HG02759 (cell line): ENCODE measurements around the gene RPL26.

ENCODE experiments used
- ATAC-seq: cut with Tn5 transposase; IDR thresholded peaks from one replicate; pipeline ENCODE4 v1.9.1; 2021; ENCODE audit warnings: mild to moderate bottlenecking, moderate library complexity; ENCODE audit not compliant: unreplicated experiment

RPL26 gene

DNA sequence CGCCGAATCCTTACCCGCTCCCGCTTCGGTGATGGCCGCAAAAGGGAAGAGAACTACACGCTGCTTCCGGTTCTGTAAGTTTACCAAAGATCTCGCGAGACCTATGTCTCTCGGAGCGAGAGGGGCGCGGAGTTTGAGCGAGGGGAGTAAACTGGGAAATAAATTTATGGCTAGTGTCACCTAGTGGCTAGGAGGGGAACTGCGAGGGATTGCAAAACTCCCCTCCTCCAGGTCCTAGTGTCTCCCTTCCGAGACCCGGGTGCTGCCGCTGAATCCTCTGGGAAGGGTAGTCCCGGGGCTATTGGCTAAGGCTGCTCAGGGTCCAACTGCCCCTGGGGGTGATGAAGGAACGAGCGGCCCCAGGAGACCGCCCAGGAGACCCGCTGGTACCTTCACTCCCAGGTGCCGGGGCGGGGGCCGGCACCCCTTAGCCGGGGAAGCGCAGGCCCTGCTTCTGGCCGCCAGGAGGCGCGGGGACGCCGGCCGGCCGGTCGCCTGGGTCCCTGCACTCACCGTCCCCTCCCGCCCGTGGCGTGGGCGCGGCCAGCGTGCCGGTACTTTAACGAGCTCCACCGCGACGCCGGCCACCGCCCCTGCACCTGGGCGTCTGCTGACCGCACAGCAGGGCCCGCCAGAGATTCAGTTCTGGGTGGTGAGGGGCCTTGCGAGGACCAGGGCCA, at the start of gene RPL26:
TSS of gene RPL26 (minus strand) at position 51 of the 680 bp plus-strand sequence. CDS start 883 bp downstream, outside the sequence.
- peak; percentile 93 for ATAC-seq

GRCh38 chr17:8430966-8431365, 48.0 kb upstream of the RPL26 start:
- no peak for ATAC-seq

DNA sequence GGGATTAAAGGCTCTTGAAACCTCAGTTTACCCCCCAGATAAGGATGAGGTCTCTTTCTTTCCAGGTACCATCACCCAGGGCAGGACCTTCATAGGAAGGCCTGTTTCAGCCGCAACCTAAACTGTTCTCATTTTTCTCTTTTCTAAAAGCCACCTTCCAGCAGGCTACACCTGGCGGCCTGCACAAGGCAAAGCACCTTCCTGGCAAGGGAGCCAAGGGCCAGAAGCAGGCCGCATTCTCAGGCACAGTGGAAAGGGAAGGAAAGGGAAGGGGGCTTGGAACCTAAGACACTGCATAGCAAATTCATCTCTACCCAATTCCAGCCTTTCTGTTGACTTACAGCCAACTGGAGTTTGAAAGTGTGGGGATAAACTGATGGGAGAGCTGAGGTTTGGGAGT, 43.8 kb upstream of the RPL26 start:
- no peak for ATAC-seq

GRCh38 chr17:8426094-8426720, 43.2 kb upstream of the RPL26 start:
- no peak for ATAC-seq

DNA sequence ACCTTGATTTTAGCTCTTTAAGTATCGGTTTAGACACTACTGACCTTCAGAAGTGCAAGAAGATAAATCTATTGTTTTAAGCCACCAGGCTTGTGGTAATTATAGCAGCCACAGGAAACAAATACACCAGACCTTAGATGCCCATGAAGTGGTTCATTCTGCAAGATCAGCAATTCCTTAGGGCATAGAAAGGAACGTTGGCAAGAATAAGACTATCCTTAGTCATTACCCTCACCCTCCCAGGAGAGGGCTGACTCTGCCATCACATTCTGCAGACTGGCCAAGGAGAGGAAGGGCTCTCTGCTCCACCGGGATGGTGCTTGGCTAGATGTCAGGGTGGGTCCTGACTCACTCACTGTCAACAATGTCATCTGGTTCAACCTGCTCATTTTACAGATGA, 38.6 kb upstream of the RPL26 start:
- ATAC-seq, result no peak

GRCh38 chr17:8420041-8420934, 37.3 kb upstream of the RPL26 start:
- ATAC-seq, result no peak

DNA sequence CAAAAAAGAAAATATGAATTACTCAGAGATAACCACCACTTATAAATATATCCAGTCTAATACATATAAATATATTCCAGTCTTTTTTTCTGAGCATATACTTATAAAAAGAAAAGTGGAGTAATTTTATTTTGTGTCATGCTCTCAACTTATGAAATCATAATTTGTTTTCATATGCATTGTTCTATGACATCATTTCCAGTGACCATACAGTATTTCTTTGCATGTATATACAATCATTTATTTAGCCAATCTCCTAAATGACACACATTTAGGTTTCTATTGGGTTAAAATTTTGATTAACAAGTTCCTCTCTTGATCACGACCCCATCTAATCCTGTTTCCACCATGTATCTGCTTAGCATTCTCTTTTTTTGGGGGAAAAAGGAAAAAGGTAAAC, 36.3 kb upstream of the RPL26 start:
- no peak for ATAC-seq

DNA sequence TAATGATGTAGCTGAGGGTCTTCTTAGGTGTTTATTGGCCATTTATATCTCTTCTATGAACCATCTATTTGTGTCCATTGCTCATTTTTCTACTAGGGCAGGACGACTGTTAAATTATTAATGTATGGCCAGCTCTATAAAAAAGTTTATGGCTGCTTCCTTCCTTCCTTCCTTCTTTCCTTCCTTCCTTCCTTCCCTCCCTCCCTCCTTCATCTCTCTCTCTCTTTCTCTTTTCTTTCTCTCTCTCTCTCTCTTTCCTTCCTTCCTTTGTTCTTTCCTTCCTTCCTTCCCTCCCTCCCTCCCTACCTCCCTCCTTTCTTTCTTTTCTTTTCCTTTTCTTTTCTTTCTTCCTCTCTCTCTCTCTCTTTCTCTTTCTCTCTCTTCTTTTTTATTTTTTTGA, 35.5 kb upstream of the RPL26 start:
- no peak for ATAC-seq

GRCh38 chr17:8417806-8418205, 34.8 kb upstream of the RPL26 start:
- ATAC-seq, result no peak

DNA sequence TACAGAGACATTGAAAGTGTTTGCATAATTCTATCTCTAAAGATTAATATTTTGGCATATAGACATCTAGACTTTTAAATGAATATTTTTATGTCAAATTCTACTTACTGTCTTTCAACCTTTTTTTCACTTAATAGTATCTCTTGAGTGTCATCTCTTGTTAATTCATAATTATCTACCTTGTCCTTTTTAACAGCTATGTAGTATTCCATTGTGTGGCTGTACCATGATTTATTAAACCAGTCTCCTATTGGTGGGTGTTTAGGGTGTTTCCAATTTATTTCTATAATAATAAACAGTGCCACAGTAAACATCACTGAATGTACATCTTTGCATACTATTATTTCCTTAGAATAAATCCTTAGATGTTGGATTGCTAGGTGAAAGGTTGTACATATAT, 30.9 kb upstream of the RPL26 start:
- no peak for ATAC-seq

- no peak for ATAC-seq
Observed at GRCh38 chr17:8413328-8413727, 30.3 kb upstream of the RPL26 start.

DNA sequence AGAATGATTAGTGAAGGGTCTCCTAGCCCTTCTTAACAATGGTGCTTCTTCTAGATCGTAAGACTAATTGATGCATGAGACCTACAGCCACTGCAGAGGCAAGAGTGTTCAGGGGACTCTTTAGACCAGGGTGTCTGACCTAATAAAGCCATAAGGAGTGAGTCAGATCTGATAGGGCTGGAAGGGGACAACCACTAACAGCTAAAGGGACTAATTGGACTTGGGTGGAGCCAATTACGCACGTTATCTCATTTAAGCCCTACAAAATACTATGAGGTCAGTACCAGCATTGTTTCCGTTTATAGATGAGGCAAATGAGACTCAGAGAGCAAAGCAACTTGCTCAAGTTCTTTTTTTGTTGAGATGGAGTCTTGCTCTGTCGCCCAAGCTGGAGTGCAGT, 29.1 kb upstream of the RPL26 start:
- ATAC-seq, result no peak

- no peak for ATAC-seq
Observed at GRCh38 chr17:8410883-8411238, 27.9 kb upstream of the RPL26 start.

- ATAC-seq, result no peak
Observed at GRCh38 chr17:8409966-8410882, 27.2 kb upstream of the RPL26 start.

DNA sequence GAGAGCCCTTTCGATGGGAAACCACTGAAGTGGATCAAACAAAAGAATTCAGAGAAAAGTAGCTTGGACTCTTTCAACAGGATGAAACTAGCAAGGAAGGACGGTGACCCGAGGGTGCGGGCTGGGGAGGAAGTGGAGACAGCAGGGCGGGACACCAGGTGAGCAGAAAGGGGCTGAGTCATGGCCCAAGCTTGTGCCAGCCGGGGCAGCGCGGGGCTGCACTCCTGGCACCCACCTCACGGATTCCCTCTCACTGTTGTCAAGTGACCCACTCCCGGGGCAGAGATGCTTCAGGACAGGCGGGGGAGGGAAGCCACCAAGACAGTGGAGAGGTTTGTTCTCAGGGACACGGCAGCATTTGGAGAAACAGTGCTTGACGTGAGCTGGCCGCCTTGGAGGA, 25.4 kb upstream of the RPL26 start:
- ATAC-seq, result no peak

DNA sequence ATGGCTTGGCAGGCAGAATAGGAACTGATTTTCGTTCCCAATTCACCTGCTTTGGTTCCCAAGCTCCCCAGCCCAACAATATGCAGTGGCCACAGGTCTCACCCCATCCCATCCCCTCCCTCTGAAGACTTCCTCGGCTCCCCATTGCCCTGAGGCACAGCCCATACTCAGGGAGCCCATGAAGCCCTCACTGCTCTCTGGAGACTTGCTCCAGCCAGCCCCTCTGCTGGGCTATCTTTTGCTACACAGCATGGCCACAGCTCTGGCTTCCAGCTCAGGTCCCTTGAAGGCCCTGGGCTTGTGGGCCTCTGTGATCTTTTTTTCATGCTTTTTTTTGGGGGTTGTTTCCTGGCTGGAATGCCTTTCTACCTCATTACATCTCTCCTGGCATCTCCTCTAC, 23.2 kb upstream of the RPL26 start:
- no peak for ATAC-seq

DNA sequence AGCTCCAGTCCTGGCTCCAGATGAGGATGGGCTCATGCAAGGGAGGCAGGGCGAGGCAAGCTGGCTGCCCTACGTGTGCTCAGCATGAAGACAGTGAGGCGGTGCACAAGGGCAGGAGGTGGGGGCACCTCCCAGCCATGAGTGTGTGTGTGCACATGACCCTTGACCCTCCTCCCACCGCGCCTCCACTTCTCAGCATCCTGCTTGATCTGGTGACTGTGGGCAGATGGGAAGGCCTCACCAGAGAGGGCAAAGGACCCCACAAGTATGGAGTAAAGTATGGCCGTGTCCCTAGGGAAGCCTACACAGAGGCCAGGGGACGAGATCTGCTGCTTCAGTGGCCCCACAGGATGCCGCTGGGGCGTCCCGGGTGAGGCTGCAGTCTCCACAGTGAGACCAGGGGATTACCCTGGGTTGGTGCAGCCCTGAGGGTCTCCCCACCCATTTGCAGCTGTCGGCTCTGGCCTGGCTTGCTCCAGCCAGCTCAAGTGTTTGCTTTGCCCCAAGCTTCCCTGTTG, 22.6 kb upstream of the RPL26 start:
- no peak for ATAC-seq

DNA sequence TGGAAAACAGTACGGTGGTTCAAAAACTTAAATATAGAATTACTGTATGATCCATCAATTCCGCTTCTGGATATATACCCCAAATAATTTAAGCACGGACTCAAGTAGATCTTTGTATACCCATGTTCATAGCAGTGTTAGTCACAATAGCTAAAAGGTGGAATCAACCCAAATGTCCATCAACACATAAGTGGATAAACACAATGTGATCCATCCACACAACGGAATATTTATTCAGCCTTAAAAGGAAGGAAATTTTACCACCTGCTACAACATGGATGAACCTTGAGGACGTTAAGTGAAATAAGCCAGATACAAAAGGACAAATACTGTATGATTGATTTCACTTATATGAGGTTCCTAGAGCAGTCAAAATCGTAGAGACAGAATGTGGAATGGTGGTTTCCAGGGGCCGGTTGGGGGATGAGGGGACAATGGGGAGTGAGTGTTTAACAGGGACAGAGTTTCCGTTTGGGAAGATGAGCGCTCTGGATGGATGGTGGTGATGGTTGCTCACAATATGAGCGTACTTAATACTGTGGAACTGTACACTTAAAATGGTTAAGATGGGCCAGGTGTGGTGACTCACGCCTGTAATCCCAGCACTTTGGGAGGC, 20.0 kb upstream of the RPL26 start:
- ATAC-seq, result no peak

DNA sequence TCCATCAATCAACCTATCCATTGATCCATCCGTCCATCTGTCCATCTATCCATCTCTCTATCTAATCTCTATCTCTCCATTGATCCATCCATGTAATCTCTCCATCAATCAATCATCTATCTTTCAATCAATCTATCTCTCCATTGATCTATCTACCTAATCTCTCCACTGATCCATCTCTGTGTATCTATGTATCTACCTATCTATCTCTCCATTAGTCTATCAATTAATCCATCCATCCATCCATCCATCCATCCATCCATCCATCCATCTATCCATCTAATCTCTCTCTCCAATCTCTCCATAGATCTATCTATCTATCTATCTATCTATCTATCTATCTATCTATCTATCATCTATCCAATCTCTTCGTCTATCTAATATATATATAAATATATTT, 18.1 kb upstream of the RPL26 start:
- no peak for ATAC-seq

DNA sequence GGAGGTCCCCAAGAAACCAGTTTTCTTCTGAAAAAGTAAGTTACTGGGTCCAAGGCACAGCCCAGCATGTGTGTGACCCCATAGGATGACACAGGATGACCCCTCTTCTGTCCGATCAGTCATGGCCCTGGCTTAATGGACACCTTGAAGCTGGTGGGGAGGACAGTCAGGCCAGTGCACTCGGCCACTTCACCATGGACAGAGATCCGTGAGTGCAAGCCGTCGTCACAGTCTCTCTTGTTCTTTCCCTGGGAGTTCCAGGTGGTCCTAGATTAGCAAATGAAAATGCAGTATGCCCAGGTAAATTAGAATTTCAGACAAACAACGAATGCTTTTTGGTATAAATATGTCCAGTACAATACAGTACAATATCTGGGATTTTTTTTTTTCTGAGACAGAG, 16.0 kb upstream of the RPL26 start:
- no peak for ATAC-seq
